AG09319 (cell line): ENCODE results near the gene SPEN.

Experiments
- DNase-seq: peaks from one replicate; pipeline ENCODE4 v3.0.0-alpha.2; 2010; ENCODE audit warnings: low read depth; ENCODE audit errors: extremely low read depth
- CTCF ChIP-seq: IDR thresholded peaks from 2 replicates; pipeline ENCODE4 v1.5.1; 2011; ENCODE audit warnings: low read depth, mild to moderate bottlenecking, inconsistent platforms, low read length, moderate library complexity

Gene SPEN

DNA sequence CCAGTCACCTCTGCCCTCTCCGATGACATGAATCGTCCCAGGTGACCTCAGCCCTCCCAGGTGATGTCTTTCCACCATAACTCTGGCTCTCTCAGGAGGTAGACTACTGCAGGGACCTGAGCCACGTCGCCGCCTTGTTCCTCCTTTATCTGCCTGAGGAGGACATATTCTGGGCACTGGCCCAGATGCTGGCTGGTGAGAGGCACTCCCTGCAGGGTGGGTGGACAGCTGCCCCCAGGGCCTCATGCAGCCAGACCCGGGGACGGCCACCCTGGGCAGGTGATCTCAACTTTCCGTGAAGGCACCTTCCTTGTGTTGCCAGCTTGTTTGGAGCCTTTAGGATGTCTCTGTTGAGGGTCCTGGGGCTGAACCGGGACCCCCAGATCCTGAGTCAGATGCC, 142.3 kb downstream of the SPEN start:
- no peak for DNase-seq
- no peak for TF ChIP-seq CTCF
